ENCODE results near the gene CFB. TPM values are rescaled to one million over a fixed set of nuclear protein-coding genes. Genes with fewer than 3 reads are reported as not detected.

The CFB gene
- polyA plus RNA-seq, 1 donor (not counting 4 experiments of a cell fraction or from before 2014, with no cell fraction given), result 2.5 TPM

DNA sequence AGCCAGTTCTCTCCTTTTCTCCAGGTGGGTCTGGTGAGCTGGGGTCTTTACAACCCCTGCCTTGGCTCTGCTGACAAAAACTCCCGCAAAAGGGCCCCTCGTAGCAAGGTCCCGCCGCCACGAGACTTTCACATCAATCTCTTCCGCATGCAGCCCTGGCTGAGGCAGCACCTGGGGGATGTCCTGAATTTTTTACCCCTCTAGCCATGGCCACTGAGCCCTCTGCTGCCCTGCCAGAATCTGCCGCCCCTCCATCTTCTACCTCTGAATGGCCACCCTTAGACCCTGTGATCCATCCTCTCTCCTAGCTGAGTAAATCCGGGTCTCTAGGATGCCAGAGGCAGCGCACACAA, 765 bp upstream of the CFB start:
- peak overlapping the region; percentile 68 for H3K9ac ChIP-seq (ENCODE audit: control insufficient read depth, extremely low read depth, insufficient read depth, low read length)
- dilution Hi-C loops (cut with MboI; ENCODE audit: extremely low pct_ligation_motif_present, low sequenced_read_pairs), result no loop called here
- peak overlapping the region; percentile 75 for H2AFZ ChIP-seq (ENCODE audit: control insufficient read depth, low read length)
- peak overlapping the region in 2 of 3 experiments; percentile 24 to 50 for H3K4me3 ChIP-seq (ENCODE audit: control insufficient read depth in 2 of 3, extremely low read depth in 1 of 3, insufficient read depth in 2 of 3, low read depth in 1 of 3, low read length in 3 of 3)
- H3K9me1 ChIP-seq (ENCODE audit: control insufficient read depth, extremely low read depth, insufficient read depth, low read length), result no peaks in the 10 kb centered on the region
- H4K20me1 ChIP-seq (ENCODE audit: control insufficient read depth, extremely low read depth, insufficient read depth, low read length), result no peaks in the 10 kb centered on the region
- H3K36me3 ChIP-seq (ENCODE audit: control insufficient read depth in 2 of 2, extremely low read depth in 1 of 2, insufficient read depth in 2 of 2, low read length in 2 of 2), result no peaks in the 10 kb centered on the region
- H3K4me1 ChIP-seq (ENCODE audit: control insufficient read depth, extremely low read depth, insufficient read depth, low read length), result peaks cover 21% of the 10 kb centered on the region
- no peak for TF ChIP-seq EZH2 (IDR thresholded peaks at IDR 0.05; ENCODE audit: low read length)
- TF ChIP-seq, protein P1, sequence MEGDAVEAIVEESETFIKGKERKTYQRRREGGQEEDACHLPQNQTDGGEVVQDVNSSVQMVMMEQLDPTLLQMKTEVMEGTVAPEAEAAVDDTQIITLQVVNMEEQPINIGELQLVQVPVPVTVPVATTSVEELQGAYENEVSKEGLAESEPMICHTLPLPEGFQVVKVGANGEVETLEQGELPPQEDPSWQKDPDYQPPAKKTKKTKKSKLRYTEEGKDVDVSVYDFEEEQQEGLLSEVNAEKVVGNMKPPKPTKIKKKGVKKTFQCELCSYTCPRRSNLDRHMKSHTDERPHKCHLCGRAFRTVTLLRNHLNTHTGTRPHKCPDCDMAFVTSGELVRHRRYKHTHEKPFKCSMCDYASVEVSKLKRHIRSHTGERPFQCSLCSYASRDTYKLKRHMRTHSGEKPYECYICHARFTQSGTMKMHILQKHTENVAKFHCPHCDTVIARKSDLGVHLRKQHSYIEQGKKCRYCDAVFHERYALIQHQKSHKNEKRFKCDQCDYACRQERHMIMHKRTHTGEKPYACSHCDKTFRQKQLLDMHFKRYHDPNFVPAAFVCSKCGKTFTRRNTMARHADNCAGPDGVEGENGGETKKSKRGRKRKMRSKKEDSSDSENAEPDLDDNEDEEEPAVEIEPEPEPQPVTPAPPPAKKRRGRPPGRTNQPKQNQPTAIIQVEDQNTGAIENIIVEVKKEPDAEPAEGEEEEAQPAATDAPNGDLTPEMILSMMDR (optimal IDR thresholded peaks at IDR 0.05 in 1 of 3, IDR thresholded peaks at IDR 0.05 in 1 of 3, conservative IDR thresholded peaks at IDR 0.05 in 1 of 3; ENCODE audit: extremely low read depth in 1 of 3, insufficient read depth in 2 of 3, low read length in 3 of 3), result no peak
- peak overlapping the region; percentile 90 for H3K4me2 ChIP-seq (ENCODE audit: control insufficient read depth, extremely low read depth, insufficient read depth, low read depth, low read length)
- FAIRE-seq (no peak), DNase-seq (ENCODE audit: low read depth, low spot score) (no peak)
- no peak overlapping the region for H3K27ac ChIP-seq (ENCODE audit: control insufficient read depth, insufficient read depth, low read length)
- H3K27me3 ChIP-seq (ENCODE audit: control insufficient read depth, extremely low read depth, insufficient read depth, low read length), result peaks cover 8% of the 10 kb centered on the region
- no peaks in the 10 kb centered on the region for H3K9me3 ChIP-seq (ENCODE audit: control insufficient read depth, low read depth, low read length)
- no peaks in the 10 kb centered on the region for H3K79me2 ChIP-seq (ENCODE audit: control insufficient read depth, insufficient read depth, low read length)

DNA sequence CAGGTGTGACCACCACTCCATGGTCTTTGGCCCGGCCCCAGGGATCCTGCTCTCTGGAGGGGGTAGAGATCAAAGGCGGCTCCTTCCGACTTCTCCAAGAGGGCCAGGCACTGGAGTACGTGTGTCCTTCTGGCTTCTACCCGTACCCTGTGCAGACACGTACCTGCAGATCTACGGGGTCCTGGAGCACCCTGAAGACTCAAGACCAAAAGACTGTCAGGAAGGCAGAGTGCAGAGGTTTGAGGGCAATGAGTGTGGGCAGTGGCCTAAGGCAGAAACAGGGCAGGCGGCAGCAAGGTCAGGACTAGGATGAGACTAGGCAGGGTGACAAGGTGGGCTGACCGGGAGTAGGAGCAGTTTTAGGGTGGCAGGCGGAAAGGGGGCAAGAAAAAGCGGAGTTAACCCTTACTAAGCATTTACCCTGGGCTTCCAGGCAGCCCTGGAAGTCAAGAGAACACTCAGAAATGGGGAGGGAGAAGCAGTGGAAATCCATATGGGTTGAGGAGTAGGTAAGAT, 533 bp downstream of the CFB start:
- peak overlapping the region; percentile 90 for H3K4me2 ChIP-seq (ENCODE audit: control insufficient read depth, extremely low read depth, insufficient read depth, low read depth, low read length)
- H3K9me1 ChIP-seq (ENCODE audit: control insufficient read depth, extremely low read depth, insufficient read depth, low read length), result no peaks in the 10 kb centered on the region
- no peak for DNase-seq (ENCODE audit: low read depth, low spot score)
- peaks cover 2 to 4% of the 10 kb centered on the region in 2 experiments for H3K36me3 ChIP-seq (ENCODE audit: control insufficient read depth in 2 of 2, extremely low read depth in 1 of 2, insufficient read depth in 2 of 2, low read length in 2 of 2)
- dilution Hi-C loops (cut with MboI; ENCODE audit: extremely low pct_ligation_motif_present, low sequenced_read_pairs), result no loop called here
- TF ChIP-seq, protein P1 (optimal IDR thresholded peaks at IDR 0.05 in 1 of 3, IDR thresholded peaks at IDR 0.05 in 1 of 3, conservative IDR thresholded peaks at IDR 0.05 in 1 of 3; ENCODE audit: extremely low read depth in 1 of 3, insufficient read depth in 2 of 3, low read length in 3 of 3), result no peak
- no peak for TF ChIP-seq EZH2 (IDR thresholded peaks at IDR 0.05; ENCODE audit: low read length)
- H3K79me2 ChIP-seq (ENCODE audit: control insufficient read depth, insufficient read depth, low read length), result no peaks in the 10 kb centered on the region
- peaks cover 8% of the 10 kb centered on the region for H3K27me3 ChIP-seq (ENCODE audit: control insufficient read depth, extremely low read depth, insufficient read depth, low read length)
- no peak for FAIRE-seq
- H3K4me1 ChIP-seq (ENCODE audit: control insufficient read depth, extremely low read depth, insufficient read depth, low read length), result peaks cover 21% of the 10 kb centered on the region
- H2AFZ ChIP-seq (ENCODE audit: control insufficient read depth, low read length), result peak overlapping the region; percentile 94
- no peak overlapping the region for H3K9ac ChIP-seq (ENCODE audit: control insufficient read depth, extremely low read depth, insufficient read depth, low read length)
- H4K20me1 ChIP-seq (ENCODE audit: control insufficient read depth, extremely low read depth, insufficient read depth, low read length), result no peaks in the 10 kb centered on the region
- no peaks in the 10 kb centered on the region for H3K9me3 ChIP-seq (ENCODE audit: control insufficient read depth, low read depth, low read length)
- H3K27ac ChIP-seq (ENCODE audit: control insufficient read depth, insufficient read depth, low read length), result no peak overlapping the region
- H3K4me3 ChIP-seq (ENCODE audit: control insufficient read depth in 2 of 3, extremely low read depth in 1 of 3, insufficient read depth in 2 of 3, low read depth in 1 of 3, low read length in 3 of 3), result no peak overlapping the region
